HG03060 (cell line): ENCODE data around the gene MAP3K15.

Source experiments
- ATAC-seq: cut with Tn5 transposase; IDR thresholded peaks from one replicate; pipeline ENCODE4 v1.9.1; 2021; ENCODE audit warnings: low read depth, moderate number of reproducible peaks; ENCODE audit not compliant: unreplicated experiment

Gene MAP3K15

GRCh38 chrX:19358521-19358920 lies 156.8 kb downstream of the MAP3K15 start:
- ATAC-seq = no peak

- ATAC-seq = no peak
Observed at GRCh38 chrX:19354625-19355024, 160.7 kb downstream of the MAP3K15 start.

GRCh38 chrX:19350941-19351384 lies 164.3 kb downstream of the MAP3K15 start:
- peak; percentile 68 for ATAC-seq

GRCh38 chrX:19349264-19349663 lies 166.0 kb downstream of the MAP3K15 start:
- ATAC-seq = no peak

GRCh38 chrX:19347916-19348315 lies 167.4 kb downstream of the MAP3K15 start:
- ATAC-seq = no peak

- ATAC-seq = no peak
Observed at GRCh38 chrX:19344661-19345060, 170.6 kb downstream of the MAP3K15 start.

- ATAC-seq = peak; percentile 87
Observed at GRCh38 chrX:19343535-19344408, 171.5 kb downstream of the MAP3K15 start, which contains the start of gene PDHA1. PDHA1 (plus strand) TSS chrX:19343927; CDS start chrX:19344038, 111 bp downstream.

GRCh38 chrX:19343085-19343534 lies 172.2 kb downstream of the MAP3K15 start:
- no peak for ATAC-seq

GRCh38 chrX:19342331-19342906 lies 172.9 kb downstream of the MAP3K15 start:
- no peak for ATAC-seq

- ATAC-seq = no peak
Observed at GRCh38 chrX:19334945-19335626, 180.2 kb downstream of the MAP3K15 start.

GRCh38 chrX:19332983-19333382 lies 182.3 kb downstream of the MAP3K15 start:
- ATAC-seq = no peak

GRCh38 chrX:19331831-19332230 lies 183.5 kb downstream of the MAP3K15 start:
- no peak for ATAC-seq

- ATAC-seq = no peak
Observed at GRCh38 chrX:19326567-19326966, 188.7 kb downstream of the MAP3K15 start.
